ENCODE measurements around the gene PPP2R2C. TPM values are rescaled to one million over a fixed set of nuclear protein-coding genes. Genes with fewer than 3 reads are reported as not detected.

Gene PPP2R2C
- total RNA-seq, 1 experiment from 2014 or later, result 8.1 TPM

DNA sequence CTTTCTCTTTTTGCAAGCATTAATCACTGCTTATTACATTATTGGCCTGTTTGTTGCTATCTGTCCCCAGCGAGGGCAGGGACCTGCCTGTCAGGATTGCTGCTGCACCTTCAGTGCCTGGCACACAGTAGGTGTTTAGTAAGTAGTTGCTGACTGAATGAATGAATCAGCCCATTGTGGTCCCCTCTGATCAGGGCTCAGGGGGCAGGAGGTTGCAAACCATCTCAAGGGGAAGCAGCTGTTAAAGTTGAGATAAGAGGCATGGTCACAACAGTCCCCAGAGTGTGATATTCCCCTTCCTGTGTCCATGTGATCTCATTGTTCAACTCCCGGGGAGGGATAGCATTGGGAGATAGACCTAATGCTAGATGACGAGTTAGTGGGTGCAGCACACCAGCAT lies 117.4 kb downstream of the PPP2R2C start:
- no peak overlapping the region for H3K18ac ChIP-seq (ENCODE audit: insufficient read length, low read depth, low read length)
- no peaks in the 10 kb centered on the region for H3K4me1 ChIP-seq (ENCODE audit: insufficient read depth, low read length)
- no peak overlapping the region for H2BK5ac ChIP-seq (ENCODE audit: insufficient read length, low read length)
- H2BK15ac ChIP-seq (ENCODE audit: low read depth, low read length), result no peak overlapping the region
- no peak overlapping the region for H3K27ac ChIP-seq (ENCODE audit: insufficient read length, low read depth, low read length)
- no peak overlapping the region for H4K91ac ChIP-seq (ENCODE audit: insufficient read length, low read depth, low read length)
- H2BK20ac ChIP-seq (ENCODE audit: low read depth, low read length, poor library complexity, severe bottlenecking), result no peak overlapping the region
- no peaks in the 10 kb centered on the region for H3K9me3 ChIP-seq (ENCODE audit: control insufficient read depth, low read depth, low read length)
- H3K23me2 ChIP-seq (ENCODE audit: insufficient read length, low read depth, low read length, poor library complexity, severe bottlenecking), result no peaks in the 10 kb centered on the region
- H3K36me3 Mint-ChIP-seq (ENCODE audit: insufficient read depth in 1 of 3, low read depth in 3 of 3), result no peaks in the 10 kb centered on the region
- H3K23ac ChIP-seq (ENCODE audit: insufficient read length, low read depth, low read length), result no peak overlapping the region
- no peak overlapping the region; a peak in 1 of 7 replicates for H3K27ac Mint-ChIP-seq
- H2BK12ac ChIP-seq (ENCODE audit: insufficient read length, low read depth, low read length), result no peak overlapping the region
- H3K79me2 ChIP-seq (ENCODE audit: insufficient read depth, low read length), result no peaks in the 10 kb centered on the region
- TF ChIP-seq CTCF (conservative IDR thresholded peaks at IDR 0.05), result no peak
- no peak overlapping the region; a peak in 1 of 5 replicates for H3K4me3 Mint-ChIP-seq
- no peaks in the 10 kb centered on the region for H3K79me1 ChIP-seq (ENCODE audit: insufficient read depth, low read depth, low read length, poor library complexity, severe bottlenecking)
- no peak overlapping the region for H3K56ac ChIP-seq (ENCODE audit: insufficient read length, low read depth, low read length)
- peaks cover 5% of the 10 kb centered on the region for H3K27me3 Mint-ChIP-seq (ENCODE audit: low read depth)
- no peak overlapping the region for H3K9ac ChIP-seq (ENCODE audit: extremely low read depth, insufficient read length, low read length)
- no peaks in the 10 kb centered on the region; a peak in 1 of 5 replicates for H3K9me3 Mint-ChIP-seq
- DNase-seq, result no peak
- no peak overlapping the region for H2AK5ac ChIP-seq (ENCODE audit: insufficient read length, low read length)
- H3K14ac ChIP-seq (ENCODE audit: insufficient read depth, low read length), result no peak overlapping the region
- no peak overlapping the region for H3T11ph ChIP-seq (ENCODE audit: low read length)
- H3K4ac ChIP-seq (ENCODE audit: low read depth, low read length), result no peak overlapping the region
- H4K20me1 ChIP-seq (ENCODE audit: control insufficient read depth, insufficient read depth, insufficient read length), result no peaks in the 10 kb centered on the region
- no peaks in the 10 kb centered on the region for H3K27me3 ChIP-seq (ENCODE audit: insufficient read depth, low read length)
- no CpG with 5 or more reads among the region's 3 CpGs for WGBS (ENCODE audit: extremely low coverage, insufficient read length, low lambda C conversion rate)
- H4K8ac ChIP-seq (replicated peaks; ENCODE audit: insufficient read length, low read depth, low read length), result no peak overlapping the region
- no peak overlapping the region for H2AFZ ChIP-seq (ENCODE audit: low read length)
- no peak overlapping the region for H2BK120ac ChIP-seq (ENCODE audit: low read depth, low read length, poor library complexity, severe bottlenecking)
- no peak overlapping the region for H3K4me2 ChIP-seq (ENCODE audit: insufficient read depth, insufficient read length, low read length)
- peaks cover 3 to 4% of the 10 kb centered on the region in 2 experiments; a peak in 1 of 4 replicates for H3K4me1 Mint-ChIP-seq
- no peak overlapping the region for H4K5ac ChIP-seq (ENCODE audit: insufficient read length, low read depth, low read length)

Data from H9 (cell line).